Jurkat, Clone E6-1 (cell line): Measurements from ENCODE around the gene HECTD2.

ENCODE experiments used
- DNase-seq: peaks from one replicate; pipeline ENCODE4 v3.0.0-alpha.2; 2011; ENCODE audit warnings: low read depth, low spot score
- H3K4me3 ChIP-seq: 2 replicates; pipeline ENCODE4 v1.5.1; 2011; ENCODE audit warnings: mild to moderate bottlenecking, low read length, control low read depth, moderate library complexity

HECTD2 gene

GRCh38 chr10:91462423-91462822 lies 52.3 kb downstream of the HECTD2 start:
- no peak for DNase-seq
- H3K4me3 ChIP-seq: no peak overlapping the region

GRCh38 chr10:91464500-91464899 lies 54.4 kb downstream of the HECTD2 start:
- no peak overlapping the region for H3K4me3 ChIP-seq
- no peak for DNase-seq

- no peak for DNase-seq
- H3K4me3 ChIP-seq: no peak overlapping the region
Observed at GRCh38 chr10:91465261-91465660, 55.1 kb downstream of the HECTD2 start.

GRCh38 chr10:91467114-91467513 lies 57.0 kb downstream of the HECTD2 start:
- H3K4me3 ChIP-seq: no peak overlapping the region
- no peak for DNase-seq

GRCh38 chr10:91471602-91472001 lies 61.5 kb downstream of the HECTD2 start:
- H3K4me3 ChIP-seq: no peak overlapping the region
- DNase-seq: no peak

- DNase-seq: no peak
- H3K4me3 ChIP-seq: no peak overlapping the region
Observed at GRCh38 chr10:91472911-91473310, 62.8 kb downstream of the HECTD2 start.

- no peak for DNase-seq
- no peak overlapping the region for H3K4me3 ChIP-seq
Observed at GRCh38 chr10:91474009-91474408, 63.9 kb downstream of the HECTD2 start.

GRCh38 chr10:91477236-91477635 lies 67.1 kb downstream of the HECTD2 start:
- DNase-seq: no peak
- H3K4me3 ChIP-seq: no peak overlapping the region

GRCh38 chr10:91479583-91479982 lies 69.4 kb downstream of the HECTD2 start:
- DNase-seq: no peak
- no peak overlapping the region for H3K4me3 ChIP-seq

- peak; percentile 69 for DNase-seq
- H3K4me3 ChIP-seq: no peak overlapping the region
Observed at GRCh38 chr10:91487911-91488582, 77.9 kb downstream of the HECTD2 start.

GRCh38 chr10:91493313-91493712 lies 83.2 kb downstream of the HECTD2 start:
- peak; percentile 15 for DNase-seq
- H3K4me3 ChIP-seq: no peak overlapping the region

- H3K4me3 ChIP-seq: no peak overlapping the region
- no peak for DNase-seq
Observed at GRCh38 chr10:91495402-91495801, 85.3 kb downstream of the HECTD2 start.

GRCh38 chr10:91496016-91496415 lies 85.9 kb downstream of the HECTD2 start:
- no peak overlapping the region for H3K4me3 ChIP-seq
- DNase-seq: no peak

- DNase-seq: no peak
- H3K4me3 ChIP-seq: no peak overlapping the region
Observed at GRCh38 chr10:91511549-91512330, 101.6 kb downstream of the HECTD2 start.

GRCh38 chr10:91512458-91512857 lies 102.3 kb downstream of the HECTD2 start:
- DNase-seq: no peak
- no peak overlapping the region for H3K4me3 ChIP-seq

GRCh38 chr10:91513598-91514424 lies 103.7 kb downstream of the HECTD2 start:
- no peak overlapping the region for H3K4me3 ChIP-seq
- DNase-seq: no peak

GRCh38 chr10:91514787-91515186 lies 104.6 kb downstream of the HECTD2 start:
- no peak overlapping the region for H3K4me3 ChIP-seq
- DNase-seq: no peak

- DNase-seq: no peak
- H3K4me3 ChIP-seq: no peak overlapping the region
Observed at GRCh38 chr10:91517394-91517793, 107.2 kb downstream of the HECTD2 start.

GRCh38 chr10:91519899-91520514 lies 109.9 kb downstream of the HECTD2 start:
- DNase-seq: no peak
- H3K4me3 ChIP-seq: no peak overlapping the region
